NCI-H510A treated with DMSO at 0.1 percent for 48 hours (cell line): ENCODE measurements around the gene CACNA1C.

ENCODE experiments used
- DNase-seq: peaks from one replicate; lab custom pipeline; 2025; lab: John Stamatoyannopoulos, UW

The CACNA1C gene

DNA sequence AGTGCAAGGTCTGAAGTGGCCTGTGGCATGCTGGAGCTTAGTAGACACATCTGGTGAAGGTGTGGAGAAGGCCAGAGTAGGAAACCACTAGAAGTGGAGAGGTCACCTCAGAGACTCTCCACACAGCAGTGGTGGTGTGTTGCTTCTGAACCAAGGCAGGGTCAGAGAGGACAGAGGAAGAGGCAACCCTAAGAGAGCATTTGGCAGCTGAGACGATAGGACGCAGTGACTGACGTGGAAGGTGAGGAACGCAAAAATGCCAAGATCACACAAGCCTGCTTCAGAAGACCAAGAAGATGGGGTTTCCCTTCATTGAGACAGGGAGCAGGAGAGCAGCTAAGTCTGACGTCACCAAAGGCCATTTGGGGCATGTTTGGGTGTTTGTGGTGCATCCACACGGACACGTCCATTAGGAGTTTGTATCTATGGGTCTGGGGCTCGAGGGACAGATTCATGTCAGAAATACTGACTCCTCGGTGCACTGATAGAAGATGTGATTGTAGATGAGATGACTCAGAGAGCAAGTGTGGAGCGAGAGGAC, 338.1 kb downstream of the CACNA1C start:
- DNase-seq, result no peak

DNA sequence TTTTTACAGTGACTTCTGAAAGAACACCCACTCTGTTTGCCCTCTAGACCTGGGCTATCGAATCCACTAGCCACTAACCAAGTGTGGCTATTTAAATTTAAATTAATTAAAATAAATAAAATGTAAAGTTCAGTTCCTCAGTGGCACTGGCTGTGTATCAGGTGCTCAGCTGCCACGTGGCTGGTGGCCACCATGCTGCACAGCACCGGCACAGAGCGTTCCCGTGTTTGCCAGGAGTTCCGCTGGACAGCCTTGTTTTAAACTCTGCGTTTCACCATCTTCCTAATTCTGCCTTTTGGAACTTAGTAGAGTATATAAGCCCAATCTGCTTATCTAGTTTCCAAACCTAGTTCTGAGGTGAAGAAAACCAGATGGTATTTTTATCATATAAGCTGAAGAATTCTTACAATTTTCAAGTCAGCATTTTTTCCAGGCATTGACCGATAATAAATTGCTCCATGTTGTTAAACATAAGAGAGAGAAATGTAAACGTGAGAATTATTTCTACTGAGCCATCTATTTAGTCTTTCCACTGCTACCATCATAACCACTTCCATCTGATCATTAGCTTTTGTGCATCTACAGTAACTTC, 339.0 kb downstream of the CACNA1C start:
- DNase-seq, result no peak

DNA sequence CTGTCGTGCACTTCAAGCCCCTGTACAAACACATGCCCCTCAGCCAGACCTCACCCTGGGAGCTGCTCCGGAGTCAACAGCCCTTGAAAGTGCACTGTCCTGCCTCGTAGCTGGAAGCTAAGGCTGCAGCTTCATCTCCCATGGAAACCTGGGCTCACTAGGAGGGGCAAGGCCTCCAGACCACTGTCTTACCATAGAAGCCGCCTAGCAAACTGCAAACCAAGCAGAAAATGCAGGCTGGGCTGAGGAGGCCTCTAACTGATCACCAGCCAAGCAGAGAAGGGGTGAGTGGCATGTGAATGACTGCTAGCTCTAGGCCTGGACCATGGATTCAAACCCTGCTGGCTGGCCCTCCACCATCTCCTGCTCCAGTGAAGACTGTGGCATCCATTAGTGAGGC, 340.2 kb downstream of the CACNA1C start:
- peak; percentile 4 for DNase-seq

DNA sequence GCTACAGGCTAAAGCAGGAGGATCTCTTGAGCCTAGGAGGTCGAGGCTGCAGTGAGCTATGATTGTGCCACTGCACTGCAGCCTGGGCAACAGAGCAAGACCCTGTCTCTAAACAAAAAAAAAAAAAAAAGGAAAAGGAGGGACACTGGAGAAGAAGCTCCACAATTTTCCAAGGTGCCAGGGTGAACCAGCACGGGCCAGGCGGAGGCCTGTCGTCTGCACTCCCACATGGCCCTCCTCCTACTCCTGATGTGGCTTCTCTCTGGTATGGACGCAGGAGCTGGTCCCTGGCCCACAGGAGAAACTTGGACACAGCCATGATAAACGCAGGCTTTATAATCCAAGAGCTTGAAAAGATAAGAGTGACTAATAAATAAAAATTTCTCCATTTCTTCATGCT, 341.2 kb downstream of the CACNA1C start:
- no peak for DNase-seq

DNA sequence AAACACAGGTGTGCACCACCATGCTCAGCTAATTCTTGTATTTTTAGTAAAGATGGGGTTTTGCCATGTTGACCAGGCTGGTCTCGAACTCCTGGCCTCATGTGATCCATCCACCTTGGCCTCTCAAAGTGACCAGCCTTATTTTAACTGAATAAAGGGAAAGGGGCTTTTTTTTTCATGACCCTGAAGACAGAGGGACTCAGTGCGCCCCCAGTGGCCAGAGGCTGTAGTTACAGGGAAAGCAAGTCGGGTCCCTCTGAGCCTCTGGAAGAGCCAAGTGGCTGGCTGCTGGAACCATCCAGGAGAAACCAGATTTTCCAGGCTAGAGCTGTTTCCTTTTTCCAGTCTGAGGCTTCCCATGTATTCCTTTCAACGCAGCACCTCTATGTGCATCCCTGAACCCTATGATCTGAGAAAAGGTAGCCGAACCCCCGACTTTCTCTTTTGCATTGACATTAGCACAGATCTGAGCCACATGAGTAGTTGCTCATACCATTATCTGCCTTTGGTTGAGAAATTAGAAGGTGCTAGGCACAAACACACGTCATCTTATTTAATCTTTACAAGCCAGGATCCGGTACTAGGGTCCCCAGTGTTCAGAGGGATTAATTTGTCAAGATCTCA, 342.7 kb downstream of the CACNA1C start:
- peak; percentile 44 for DNase-seq

DNA sequence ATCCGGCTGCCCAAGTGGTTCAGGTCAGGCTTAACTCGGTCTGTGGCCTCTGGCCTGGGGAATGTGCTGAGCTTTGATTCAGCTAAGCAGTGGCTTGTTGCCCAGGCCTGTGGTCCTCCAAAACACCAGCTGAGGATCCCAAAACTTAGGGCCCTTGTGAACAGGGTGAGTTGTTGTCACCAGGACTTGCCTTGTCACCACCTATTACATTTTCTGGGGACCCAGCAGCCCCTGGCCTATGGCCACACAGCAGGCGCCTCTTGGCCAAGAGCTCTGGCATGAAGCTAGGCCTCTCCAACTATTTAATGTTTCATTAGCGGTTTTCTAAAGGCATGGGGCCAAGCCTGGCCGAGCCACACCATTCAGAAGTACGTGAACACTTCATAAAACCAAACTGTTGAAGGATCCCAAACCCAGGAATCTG, 343.7 kb downstream of the CACNA1C start:
- DNase-seq, result no peak

DNA sequence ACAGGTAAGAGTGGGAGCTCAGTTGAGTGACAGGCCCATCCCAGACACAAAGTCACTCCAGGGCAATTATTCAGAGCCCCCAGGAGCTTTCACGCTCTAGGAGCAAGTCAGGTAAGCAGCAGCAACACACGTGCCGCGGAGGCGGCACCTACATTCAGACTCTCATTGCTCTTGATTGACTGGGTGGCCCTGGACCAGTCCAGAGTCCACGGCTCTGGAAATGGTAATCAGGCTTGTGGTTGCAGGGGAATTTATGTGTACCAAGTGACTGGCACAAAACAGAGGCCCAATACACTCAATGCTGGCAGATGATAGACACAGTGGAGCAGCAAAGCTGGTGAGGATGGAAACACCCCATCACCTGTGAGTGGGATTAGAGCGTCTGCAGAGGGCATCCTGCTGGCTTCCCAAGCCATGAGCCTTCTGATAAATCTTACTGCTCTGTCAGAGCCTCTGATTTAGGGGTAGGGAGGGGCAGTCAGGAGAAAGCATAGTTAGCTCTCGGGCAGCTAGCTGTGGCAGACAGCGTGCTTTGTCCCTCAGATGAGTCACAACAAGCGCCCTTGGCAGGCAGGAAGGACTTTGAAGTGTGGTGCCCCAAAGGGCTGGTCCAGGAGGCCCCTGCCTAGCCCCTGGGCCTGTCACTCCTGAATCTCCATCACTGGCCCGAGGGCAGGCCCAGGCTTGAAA, 344.7 kb downstream of the CACNA1C start:
- DNase-seq, result no peak

DNA sequence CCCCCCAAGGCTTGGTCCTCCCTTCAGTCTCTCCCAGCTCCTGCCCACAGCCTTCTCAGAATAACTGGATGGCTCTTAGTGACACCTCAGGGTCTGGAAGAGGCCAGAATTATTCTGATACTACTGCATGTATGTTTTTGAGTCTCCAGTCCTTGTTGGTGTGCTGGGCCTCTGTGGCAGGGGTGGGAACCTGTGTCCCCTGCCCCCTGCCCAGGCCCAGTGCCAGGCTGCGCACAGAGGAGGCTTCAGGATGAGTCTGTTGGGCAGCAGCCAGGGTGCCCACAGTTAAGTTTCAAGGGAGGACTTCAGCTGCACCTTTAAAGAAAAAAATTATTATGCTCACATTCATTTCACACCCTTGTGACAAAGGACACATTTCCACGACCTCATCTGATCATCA, 348.3 kb downstream of the CACNA1C start:
- DNase-seq, result no peak

DNA sequence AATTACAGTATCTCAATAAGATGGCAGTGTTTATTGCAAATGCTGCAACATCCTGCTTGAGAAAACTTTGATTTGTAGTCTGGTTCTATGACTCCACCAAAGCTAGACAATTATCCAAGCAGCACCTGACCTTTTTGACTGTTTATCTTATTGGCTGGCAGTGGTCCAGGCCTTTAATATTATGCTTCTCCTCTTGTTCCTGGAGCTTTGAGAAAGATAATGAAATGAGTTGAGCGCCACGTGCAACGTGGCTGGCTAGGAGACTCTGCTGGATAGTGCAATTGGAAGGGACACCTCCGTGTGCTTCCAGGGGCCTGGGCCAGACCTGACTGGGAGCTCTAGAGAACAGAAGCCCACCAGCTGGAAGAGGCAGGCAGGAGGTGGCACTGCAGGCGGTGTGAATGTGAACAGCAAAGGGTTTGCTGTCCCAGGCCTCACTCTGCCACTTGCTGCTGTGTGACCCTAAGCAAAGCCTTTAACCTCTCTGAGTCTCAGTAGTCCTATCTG, 349.3 kb downstream of the CACNA1C start:
- peak; percentile 15 for DNase-seq

DNA sequence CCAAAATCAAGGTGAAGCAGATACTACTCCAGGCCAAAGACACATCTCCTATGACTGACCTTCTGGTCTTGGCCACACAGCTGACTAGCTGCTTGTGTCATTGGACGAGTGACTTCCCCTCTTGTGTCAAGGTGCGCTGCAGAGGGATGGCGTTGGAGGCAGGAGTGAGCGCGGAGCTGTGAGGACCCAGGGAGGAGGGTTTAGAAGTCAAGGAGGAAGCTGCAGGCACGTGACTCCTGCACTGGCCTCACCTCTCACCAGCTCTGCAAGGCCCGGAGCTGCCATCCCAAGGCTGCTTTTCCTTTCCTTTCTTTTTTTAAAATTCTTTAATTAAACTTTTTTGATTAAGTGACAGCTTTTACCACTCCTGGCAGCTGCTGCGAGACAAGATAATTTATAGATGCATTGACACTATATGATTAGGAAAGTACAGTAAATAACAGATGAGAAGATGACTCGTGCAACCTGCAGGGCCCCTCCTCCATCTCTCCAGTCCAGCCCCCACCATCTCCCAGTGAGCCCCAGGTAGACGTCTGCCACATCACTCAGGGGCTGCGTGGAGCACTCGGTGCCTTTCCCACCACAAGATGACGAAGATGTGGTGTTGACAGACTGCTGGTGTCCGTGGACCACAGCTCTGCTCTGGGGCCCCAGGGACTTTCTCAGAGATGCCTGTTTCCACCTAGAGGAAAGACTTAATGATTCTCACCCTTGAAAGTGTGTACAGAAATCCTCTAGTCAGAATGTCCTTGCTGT, 350.6 kb downstream of the CACNA1C start:
- DNase-seq, result peak; percentile 9

DNA sequence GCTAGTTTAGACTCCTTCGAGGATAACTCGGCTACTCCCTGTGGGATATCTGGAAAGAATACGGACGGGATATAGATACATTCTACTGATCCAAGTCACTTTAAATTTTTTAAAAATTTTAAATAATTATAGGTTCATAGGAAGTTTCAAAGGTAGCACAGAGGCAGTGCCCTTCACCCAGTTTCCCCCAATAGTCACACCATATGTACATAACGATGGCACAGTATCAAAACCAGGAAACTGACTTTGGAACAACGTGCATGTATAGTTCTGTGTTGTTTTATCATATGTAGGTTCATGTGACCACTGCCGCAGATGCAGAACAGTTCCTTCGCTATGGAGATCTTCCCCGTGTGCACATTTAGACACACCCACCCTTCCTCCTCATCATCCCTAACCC, 352.3 kb downstream of the CACNA1C start:
- DNase-seq, result no peak

DNA sequence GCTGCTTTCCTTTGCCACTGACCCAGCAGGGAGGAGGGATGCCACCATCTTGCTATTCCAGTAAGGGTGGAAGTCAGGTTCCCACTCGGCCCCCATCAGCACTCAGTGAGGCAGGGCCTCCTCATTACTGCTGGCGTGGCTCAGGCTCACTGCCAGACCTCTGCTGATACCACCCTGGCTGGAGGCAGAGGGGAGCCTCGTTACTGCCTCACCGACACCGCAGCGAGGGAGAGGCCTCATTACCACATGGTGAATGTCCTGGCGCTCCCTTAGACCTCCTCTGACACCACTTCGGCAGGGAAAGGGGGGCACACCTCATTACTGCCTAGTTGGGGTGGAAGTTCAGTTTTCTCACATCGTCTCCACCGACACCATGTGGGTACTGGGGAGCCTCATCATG, 354.1 kb downstream of the CACNA1C start:
- no peak for DNase-seq

DNA sequence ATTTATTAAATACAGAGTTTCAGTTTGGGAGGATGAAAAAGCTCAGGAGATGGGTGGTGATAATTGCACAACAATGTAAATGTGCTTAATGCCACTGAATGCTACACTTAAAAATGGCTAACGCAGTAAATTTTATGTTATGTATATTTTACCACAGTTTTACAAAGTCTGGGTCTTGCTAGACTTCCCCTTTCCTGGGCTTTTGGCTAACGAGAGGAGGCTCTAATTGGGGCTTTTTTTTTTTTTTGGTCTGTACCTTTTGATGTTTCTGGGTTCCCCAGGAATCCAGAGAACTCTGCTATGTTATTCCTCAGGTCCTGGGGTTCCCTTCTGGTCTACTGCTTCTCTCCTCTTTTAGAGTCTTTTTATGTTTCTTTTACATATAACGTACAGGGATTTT, 355.5 kb downstream of the CACNA1C start:
- DNase-seq, result no peak

DNA sequence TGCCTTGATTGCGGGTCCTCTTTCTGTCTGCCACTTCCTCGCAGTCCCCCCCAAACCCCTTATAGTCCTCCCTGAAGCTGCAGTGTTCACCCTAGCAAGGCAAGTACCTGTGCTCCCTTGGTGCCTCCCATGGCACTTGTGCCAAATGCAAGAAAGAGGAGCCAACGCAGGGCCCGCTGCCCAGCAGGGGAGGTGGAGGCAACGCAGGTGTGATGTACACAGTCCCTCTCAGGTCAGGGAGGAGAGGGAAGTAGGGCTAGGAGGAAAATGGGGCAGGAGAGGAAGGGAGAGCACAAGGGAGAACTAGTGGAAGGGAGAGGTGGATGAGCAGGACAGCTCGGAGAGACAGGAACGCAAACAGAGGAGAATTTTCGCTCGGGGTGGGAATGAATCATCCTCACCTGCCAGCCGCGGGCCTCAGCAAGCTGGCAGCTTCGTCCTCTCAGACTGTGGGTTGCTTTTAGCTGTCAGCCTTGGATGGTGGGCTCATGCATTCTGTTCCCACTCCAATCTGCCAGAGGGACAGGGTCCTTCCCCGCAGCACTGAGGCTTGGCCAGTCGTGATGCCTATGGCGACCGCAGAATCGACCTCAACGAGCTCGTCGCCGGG, 357.0 kb downstream of the CACNA1C start:
- no peak for DNase-seq

DNA sequence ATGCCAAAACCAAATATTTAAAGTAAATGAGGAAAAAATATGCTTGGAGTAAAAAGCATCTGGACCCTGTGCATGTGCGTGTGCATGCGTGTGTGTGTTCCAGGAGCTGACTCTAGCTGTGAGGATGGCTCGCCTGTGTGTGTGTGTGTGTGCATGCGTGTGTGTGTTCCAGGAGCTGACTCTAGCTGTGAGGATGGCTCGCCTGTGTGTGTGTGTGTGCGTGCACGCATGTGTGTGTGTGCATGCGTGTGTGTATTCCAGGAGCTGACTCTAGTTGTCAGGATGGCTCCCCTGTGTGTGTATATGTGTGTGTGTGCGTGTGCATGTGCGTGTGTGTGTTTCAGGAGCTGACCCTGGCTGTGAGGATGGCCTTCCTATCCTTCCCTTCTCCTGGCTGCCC, 357.7 kb downstream of the CACNA1C start:
- DNase-seq, result no peak

DNA sequence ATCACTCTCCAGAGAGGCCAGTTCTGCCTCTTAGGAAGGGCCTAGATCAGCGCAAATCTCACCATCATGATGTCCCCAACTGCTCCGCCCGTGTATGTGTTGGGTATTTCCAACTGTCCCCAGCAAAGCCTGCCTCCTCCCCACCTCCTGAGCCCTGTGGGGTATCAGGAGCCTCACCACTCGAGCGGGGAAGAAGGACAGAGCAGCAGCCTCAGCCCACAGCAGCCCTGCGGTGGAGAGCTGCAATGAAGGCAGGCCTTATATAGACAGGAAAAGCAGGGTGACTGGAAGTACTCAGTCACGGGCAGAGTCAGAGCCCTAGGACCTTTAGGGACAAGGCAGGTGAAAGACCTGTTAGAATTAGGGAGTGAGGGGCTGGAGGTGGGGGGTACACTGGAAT, 358.2 kb downstream of the CACNA1C start:
- no peak for DNase-seq

DNA sequence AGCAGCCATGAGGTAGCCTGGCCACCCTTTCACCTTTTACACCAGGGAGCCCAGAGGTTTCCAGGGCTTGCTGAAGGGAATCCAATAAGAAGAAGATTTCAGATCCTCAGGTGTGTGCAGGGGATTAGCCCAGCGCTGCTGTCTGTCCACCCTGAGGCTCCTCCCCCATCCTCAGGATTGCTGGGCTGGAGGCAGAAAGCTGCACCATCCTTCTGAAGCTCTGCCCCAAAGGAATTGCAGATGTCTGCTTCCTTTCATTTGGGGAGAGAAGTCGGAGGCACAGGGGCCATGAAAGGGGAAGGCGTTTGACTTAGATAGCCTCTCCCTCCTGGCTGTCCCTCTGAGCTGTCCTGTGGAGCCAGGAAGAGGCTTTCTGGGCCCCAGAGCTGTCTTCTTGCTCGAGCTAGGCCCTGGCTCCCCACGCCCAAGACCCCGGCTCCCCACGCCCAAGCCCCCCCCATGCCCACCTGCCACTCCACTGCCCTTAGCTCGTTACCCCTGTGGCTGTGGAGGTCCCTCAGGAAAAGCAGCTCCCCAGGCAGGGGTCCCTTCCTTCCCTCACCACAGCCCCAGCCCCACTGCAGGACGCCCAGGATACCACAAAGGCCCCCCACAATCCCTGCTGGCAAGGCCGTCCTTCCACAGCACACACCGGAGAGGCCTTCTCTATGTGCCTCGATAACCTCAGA, 359.0 kb downstream of the CACNA1C start:
- no peak for DNase-seq

DNA sequence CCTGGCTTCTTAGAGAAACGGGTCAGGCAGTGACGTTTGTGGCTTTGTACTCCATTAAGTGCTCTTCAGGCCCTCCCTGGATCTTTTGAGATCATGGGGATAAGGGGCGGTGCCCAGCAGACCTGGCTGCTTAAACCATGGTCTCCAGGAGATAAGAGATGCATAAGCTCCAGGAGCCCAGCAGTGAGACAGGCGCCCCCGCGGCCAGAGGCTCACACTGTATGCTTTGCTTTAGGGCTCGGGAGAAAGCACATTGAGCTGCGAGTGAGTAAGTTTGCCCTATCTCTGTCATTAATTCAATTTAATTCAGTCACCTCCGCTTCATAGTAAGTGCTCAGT, 359.5 kb downstream of the CACNA1C start:
- no peak for DNase-seq

DNA sequence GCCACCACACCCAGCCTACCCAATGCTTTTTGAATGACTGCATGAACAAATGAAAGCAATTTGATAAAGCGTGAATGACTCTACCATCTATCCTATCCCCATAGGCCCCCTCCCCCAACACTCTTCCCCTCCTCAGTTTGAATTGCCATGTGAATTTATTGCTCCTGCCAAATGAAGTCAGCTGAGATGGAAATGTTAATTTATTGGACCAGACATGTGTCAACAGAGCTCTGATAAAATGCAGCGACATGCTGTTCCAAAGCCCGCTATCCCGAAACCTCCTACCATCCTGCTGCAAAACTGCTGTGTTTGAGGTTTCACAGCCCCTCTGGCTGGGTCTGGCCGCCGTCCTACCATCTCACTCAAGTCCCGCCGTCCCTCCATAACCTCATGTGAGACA, 360.5 kb downstream of the CACNA1C start:
- no peak for DNase-seq

DNA sequence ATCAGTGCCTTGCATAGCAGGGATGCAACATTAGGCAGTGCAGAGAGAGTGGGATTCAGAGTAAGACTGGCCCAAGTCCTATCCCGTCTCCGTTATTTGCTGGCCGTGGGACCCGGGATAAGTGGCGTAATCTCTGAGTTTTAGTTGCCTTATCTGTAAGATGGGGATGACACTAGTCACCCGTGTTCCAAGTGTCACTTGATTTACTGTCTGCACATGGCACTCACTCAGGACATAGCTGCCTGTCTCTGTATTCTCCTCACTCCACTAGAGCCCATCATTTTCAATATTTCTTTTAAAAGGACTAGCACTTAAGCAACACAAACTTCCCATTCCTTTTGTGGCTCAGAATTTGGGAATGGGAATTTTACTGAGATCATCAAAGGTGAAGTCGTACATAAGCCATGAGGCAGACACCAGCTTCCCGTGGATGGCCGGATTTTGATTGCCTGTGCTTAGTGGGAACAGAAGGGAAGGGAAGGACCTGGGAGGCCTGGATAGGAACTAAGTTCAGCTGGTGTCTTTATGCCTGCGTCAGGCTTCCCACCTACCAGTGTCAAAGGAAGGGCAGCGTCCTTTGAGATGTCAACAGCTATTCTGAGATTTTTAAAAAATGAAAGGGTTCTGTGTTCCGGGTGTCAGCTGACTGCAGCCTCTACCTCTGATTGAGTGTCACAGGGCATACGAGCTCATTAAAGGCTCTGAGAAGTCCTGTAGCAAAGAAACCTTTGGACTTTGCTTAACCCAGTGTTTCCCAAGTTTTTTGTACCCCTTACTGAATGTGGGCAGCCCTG, 361.4 kb downstream of the CACNA1C start:
- no peak for DNase-seq
